GM12864 (cell line): ENCODE measurements around the gene CDK14.
"Not testable (repeated sequence)": the region's sequence is repeated elsewhere in the genome, so short reads cannot be mapped to it uniquely, and the experiment has no call there.

Experiments
- DNase-seq: peaks from one replicate; pipeline ENCODE4 v3.0.0-alpha.2; 2011; ENCODE audit warnings: low read depth
- H3K4me3 ChIP-seq: 2 replicates; pipeline ENCODE4 v1.5.1; 2011; ENCODE audit warnings: mild to moderate bottlenecking, low read depth, low read length, control low read depth
- CTCF ChIP-seq: IDR thresholded peaks from 2 replicates; pipeline ENCODE4 v1.5.1; 2011; ENCODE audit warnings: low read depth, mild to moderate bottlenecking, moderate library complexity, low read length, control low read depth, inconsistent platforms; ENCODE audit errors: missing control alignments

The CDK14 gene

GRCh38 chr7:90766814-90767564, 170.9 kb downstream of the CDK14 start:
- no peak for DNase-seq
- no peak overlapping the region for H3K4me3 ChIP-seq
- TF ChIP-seq CTCF = no peak

- no peak for TF ChIP-seq CTCF
- no peak overlapping the region for H3K4me3 ChIP-seq
- no peak for DNase-seq
These were observed 172.2 kb downstream of the CDK14 start for GRCh38 chr7:90768301-90768700.

- H3K4me3 ChIP-seq = no peak overlapping the region
- TF ChIP-seq CTCF = no peak
- no peak for DNase-seq
These were observed 172.9 kb downstream of the CDK14 start for GRCh38 chr7:90769036-90769435.

- H3K4me3 ChIP-seq, DNase-seq: not testable (repeated sequence)
These were observed 173.4 kb downstream of the CDK14 start for GRCh38 chr7:90769566-90769965.

- TF ChIP-seq CTCF = no peak
- H3K4me3 ChIP-seq = no peak overlapping the region
- DNase-seq = no peak
These were observed 175.2 kb downstream of the CDK14 start for GRCh38 chr7:90771281-90771680.

- no peak overlapping the region for H3K4me3 ChIP-seq
- TF ChIP-seq CTCF = no peak
- DNase-seq = no peak
These were observed 176.3 kb downstream of the CDK14 start for GRCh38 chr7:90772410-90772809.

GRCh38 chr7:90773269-90773668, 177.1 kb downstream of the CDK14 start:
- TF ChIP-seq CTCF = no peak
- DNase-seq = no peak
- H3K4me3 ChIP-seq = peak overlapping the region; percentile 10; the same call in 1 of the 2 replicates
